ENCODE measurements around the gene RAB23.

RAB23 gene

DNA sequence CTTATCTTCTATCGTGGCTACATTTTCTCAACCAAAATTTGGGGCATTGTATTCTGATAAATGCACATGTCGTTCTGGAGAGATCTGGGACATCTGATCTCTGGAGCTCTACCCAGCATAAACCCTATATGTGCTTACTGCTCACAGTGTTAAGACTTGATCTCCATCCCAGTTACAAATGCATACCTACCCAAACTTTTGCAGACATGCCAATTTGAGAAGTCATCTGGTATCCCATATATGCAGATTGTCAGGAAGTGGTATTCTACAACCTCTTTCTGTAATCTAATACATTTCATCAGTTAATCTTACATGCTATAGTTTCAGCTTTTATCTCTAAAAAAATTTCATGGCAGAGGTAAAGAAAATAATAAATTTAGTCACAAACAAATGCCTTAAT lies 38.8 kb downstream of the RAB23 start:
- Histone ChIP-seq H3K79me1 (ENCODE audit: low read depth, low read length) (no peaks in the 10 kb centered on the region), H3K4ac (ENCODE audit: low read length) (no peak overlapping the region), H3K9me3 (replicated peaks in 1 of 2; ENCODE audit: control insufficient read depth in 2 of 2, insufficient read depth in 1 of 2, low read depth in 1 of 2, low read length in 2 of 2) (no peaks in the 10 kb centered on the region), H3K4me2 (ENCODE audit: insufficient read depth, low read length, poor library complexity, severe bottlenecking) (no peak overlapping the region), H3K27ac (replicated peaks; ENCODE audit: low read length) (no peak overlapping the region), H2BK5ac (ENCODE audit: low read length) (no peak overlapping the region), H3K36me3 (replicated peaks in 1 of 2; ENCODE audit: control insufficient read depth in 2 of 2, insufficient read depth in 2 of 2, low read length in 2 of 2) (peaks cover 0 to 72% of the 10 kb centered on the region in 2 donors), H2AFZ (ENCODE audit: low read length) (no peak overlapping the region), H3K18ac (ENCODE audit: low read length) (no peak overlapping the region), H4K8ac (ENCODE audit: low read depth, low read length) (no peak overlapping the region), H2BK15ac (ENCODE audit: low read length) (no peak overlapping the region), H4K91ac (ENCODE audit: low read depth, low read length, poor library complexity) (no peak overlapping the region), H3K14ac (ENCODE audit: low read length) (no peak overlapping the region), H3K9ac (ENCODE audit: low read depth, low read length, poor library complexity) (no peak overlapping the region), H2BK12ac (ENCODE audit: low read length) (no peak overlapping the region), H3K4me1 (ENCODE audit: control insufficient read depth in 2 of 2, insufficient read depth in 1 of 2, low read depth in 1 of 2, low read length in 2 of 2) (no peaks in the 10 kb centered on the region), H3K27me3 (ENCODE audit: control insufficient read depth in 3 of 3, insufficient read depth in 3 of 3, low read depth in 1 of 3, low read length in 3 of 3) (no peaks in the 10 kb centered on the region), H3K4me3 (ENCODE audit: low read length in 2 of 2) (no peak overlapping the region), H2AK5ac (ENCODE audit: low read depth, low read length) (no peak overlapping the region), H3K23ac (ENCODE audit: low read depth, low read length, poor library complexity) (no peak overlapping the region), H2BK120ac (ENCODE audit: low read depth, low read length) (no peak overlapping the region)
- WGBS, 2 donors (ENCODE audit: extremely low coverage in 2 of 2, insufficient read length in 2 of 2, insufficient replicate concordance in 1 of 2) = no CpG with 5 or more reads among the region's 2 CpGs
- DNase-seq (ENCODE audit: low spot score) = no peak

- H4K8ac ChIP-seq (ENCODE audit: low read depth, low read length) = no peak overlapping the region
- H3K9ac ChIP-seq (ENCODE audit: low read depth, low read length, poor library complexity) = no peak overlapping the region
- H3K36me3 ChIP-seq (replicated peaks in 1 of 2; ENCODE audit: control insufficient read depth in 2 of 2, insufficient read depth in 2 of 2, low read length in 2 of 2) = peaks cover 0 to 60% of the 10 kb centered on the region in 2 donors
- no peaks in the 10 kb centered on the region for H3K79me1 ChIP-seq (ENCODE audit: low read depth, low read length)
- no peak overlapping the region for H3K23ac ChIP-seq (ENCODE audit: low read depth, low read length, poor library complexity)
- H3K14ac ChIP-seq (ENCODE audit: low read length) = no peak overlapping the region
- no peak overlapping the region for H3K27ac ChIP-seq (replicated peaks; ENCODE audit: low read length)
- H2BK5ac ChIP-seq (ENCODE audit: low read length) = no peak overlapping the region
- no peaks in the 10 kb centered on the region for H3K27me3 ChIP-seq (ENCODE audit: control insufficient read depth in 3 of 3, insufficient read depth in 3 of 3, low read depth in 1 of 3, low read length in 3 of 3)
- no peak overlapping the region for H3K18ac ChIP-seq (ENCODE audit: low read length)
- H2BK120ac ChIP-seq (ENCODE audit: low read depth, low read length) = no peak overlapping the region
- no peak overlapping the region for H2BK15ac ChIP-seq (ENCODE audit: low read length)
- no peak overlapping the region for H2AFZ ChIP-seq (ENCODE audit: low read length)
- DNase-seq (ENCODE audit: low spot score) = no peak
- H3K4me1 ChIP-seq (ENCODE audit: control insufficient read depth in 2 of 2, insufficient read depth in 1 of 2, low read depth in 1 of 2, low read length in 2 of 2) = no peaks in the 10 kb centered on the region
- no peak overlapping the region for H3K4me3 ChIP-seq (ENCODE audit: low read length in 2 of 2)
- no peak overlapping the region for H2BK12ac ChIP-seq (ENCODE audit: low read length)
- no CpG with 5 or more reads among the region's 2 CpGs for WGBS, 2 donors (ENCODE audit: extremely low coverage in 2 of 2, insufficient read length in 2 of 2, insufficient replicate concordance in 1 of 2)
- no peaks in the 10 kb centered on the region for H3K9me3 ChIP-seq (replicated peaks in 1 of 2; ENCODE audit: control insufficient read depth in 2 of 2, insufficient read depth in 1 of 2, low read depth in 1 of 2, low read length in 2 of 2)
- no peak overlapping the region for H4K91ac ChIP-seq (ENCODE audit: low read depth, low read length, poor library complexity)
- no peak overlapping the region for H2AK5ac ChIP-seq (ENCODE audit: low read depth, low read length)
- no peak overlapping the region for H3K4me2 ChIP-seq (ENCODE audit: insufficient read depth, low read length, poor library complexity, severe bottlenecking)
- H3K4ac ChIP-seq (ENCODE audit: low read length) = no peak overlapping the region
Observed at GRCh38 chr6:57182017-57182432, 40.1 kb downstream of the RAB23 start.

GRCh38 chr6:57180596-57180995 lies 41.5 kb downstream of the RAB23 start:
- DNase-seq (ENCODE audit: low spot score) = no peak
- no peak overlapping the region for H3K27ac ChIP-seq (replicated peaks; ENCODE audit: low read length)
- WGBS, 2 donors (ENCODE audit: extremely low coverage in 2 of 2, insufficient read length in 2 of 2, insufficient replicate concordance in 1 of 2) = no CpG with 5 or more reads among the region's 3 CpGs

DNA sequence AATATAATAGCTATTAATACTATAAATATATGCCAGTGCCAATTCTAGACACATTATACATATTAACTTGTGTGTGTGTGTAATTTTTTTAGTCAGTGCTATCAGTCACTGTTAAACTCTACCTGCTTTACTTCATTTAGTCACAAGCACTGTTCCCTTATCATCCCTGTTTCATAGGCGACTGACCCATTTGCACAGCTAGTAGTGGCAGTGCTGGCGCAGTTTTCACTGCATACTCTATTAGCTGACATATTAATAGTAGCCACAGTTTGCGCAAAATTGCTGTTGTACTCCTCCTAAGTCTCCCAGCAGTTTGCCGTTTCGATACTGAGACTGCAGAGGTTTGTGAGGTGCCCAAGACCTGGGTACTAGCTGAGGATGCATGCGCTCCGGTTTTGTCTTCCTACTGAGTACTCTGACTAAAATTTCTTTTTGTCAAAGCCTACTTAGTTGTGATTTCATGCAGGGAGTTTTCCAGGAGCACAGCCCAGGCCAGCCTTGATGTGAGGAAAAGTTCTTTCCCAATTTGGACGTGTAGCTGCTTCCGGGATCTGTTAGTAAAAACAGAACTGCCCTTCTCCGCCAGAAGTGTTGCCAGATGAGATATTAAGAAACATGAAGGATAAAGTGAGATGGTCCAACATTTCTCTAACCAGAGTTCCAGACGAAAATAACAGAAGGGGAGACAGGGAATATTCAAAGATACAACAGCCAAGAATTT lies 44.4 kb downstream of the RAB23 start:
- peaks cover 0 to 6% (median 0%) of the 10 kb centered on the region in 3 experiments for H3K27me3 ChIP-seq (ENCODE audit: control insufficient read depth in 3 of 3, insufficient read depth in 3 of 3, low read depth in 1 of 3, low read length in 3 of 3)
- no peaks in the 10 kb centered on the region for H3K9me3 ChIP-seq (replicated peaks in 1 of 2; ENCODE audit: control insufficient read depth in 2 of 2, insufficient read depth in 1 of 2, low read depth in 1 of 2, low read length in 2 of 2)
- H3K4me1 ChIP-seq (ENCODE audit: control insufficient read depth in 2 of 2, insufficient read depth in 1 of 2, low read depth in 1 of 2, low read length in 2 of 2) = peaks cover 5 to 6% of the 10 kb centered on the region in 2 donors
- no peak overlapping the region for H3K4me2 ChIP-seq (ENCODE audit: insufficient read depth, low read length, poor library complexity, severe bottlenecking)
- no peak overlapping the region for H3K18ac ChIP-seq (ENCODE audit: low read length)
- no peak for DNase-seq (ENCODE audit: low spot score)
- no peak overlapping the region for H3K27ac ChIP-seq (replicated peaks; ENCODE audit: low read length)
- H4K8ac ChIP-seq (ENCODE audit: low read depth, low read length) = no peak overlapping the region
- H4K91ac ChIP-seq (ENCODE audit: low read depth, low read length, poor library complexity) = no peak overlapping the region
- H3K79me1 ChIP-seq (ENCODE audit: low read depth, low read length) = no peaks in the 10 kb centered on the region
- no peak overlapping the region for H2AK5ac ChIP-seq (ENCODE audit: low read depth, low read length)
- H3K4me3 ChIP-seq (ENCODE audit: low read length in 2 of 2) = no peak overlapping the region
- no peak overlapping the region for H3K23ac ChIP-seq (ENCODE audit: low read depth, low read length, poor library complexity)
- no CpG with 5 or more reads among the region's 11 CpGs for WGBS, 2 donors (ENCODE audit: extremely low coverage in 2 of 2, insufficient read length in 2 of 2, insufficient replicate concordance in 1 of 2)
- no peak overlapping the region for H3K14ac ChIP-seq (ENCODE audit: low read length)
- no peak overlapping the region for H2BK12ac ChIP-seq (ENCODE audit: low read length)
- H3K9ac ChIP-seq (ENCODE audit: low read depth, low read length, poor library complexity) = no peak overlapping the region
- no peak overlapping the region for H2BK15ac ChIP-seq (ENCODE audit: low read length)
- peaks cover 0 to 26% of the 10 kb centered on the region in 2 donors for H3K36me3 ChIP-seq (replicated peaks in 1 of 2; ENCODE audit: control insufficient read depth in 2 of 2, insufficient read depth in 2 of 2, low read length in 2 of 2)
- no peak overlapping the region for H2BK120ac ChIP-seq (ENCODE audit: low read depth, low read length)
- H2BK5ac ChIP-seq (ENCODE audit: low read length) = no peak overlapping the region
- H2AFZ ChIP-seq (ENCODE audit: low read length) = no peak overlapping the region
- H3K4ac ChIP-seq (ENCODE audit: low read length) = no peak overlapping the region

More at GRCh38 chr6:57180596-57180995, 41.5 kb downstream of the RAB23 start:
- Histone ChIP-seq H3K36me3 (replicated peaks in 1 of 2; ENCODE audit: control insufficient read depth in 2 of 2, insufficient read depth in 2 of 2, low read length in 2 of 2) (peaks cover 0 to 51% of the 10 kb centered on the region in 2 donors), H2BK15ac (ENCODE audit: low read length) (no peak overlapping the region), H3K14ac (ENCODE audit: low read length) (no peak overlapping the region), H4K8ac (ENCODE audit: low read depth, low read length) (no peak overlapping the region), H4K91ac (ENCODE audit: low read depth, low read length, poor library complexity) (no peak overlapping the region), H3K27me3 (ENCODE audit: control insufficient read depth in 3 of 3, insufficient read depth in 3 of 3, low read depth in 1 of 3, low read length in 3 of 3) (no peaks in the 10 kb centered on the region), H2AFZ (ENCODE audit: low read length) (no peak overlapping the region), H3K9ac (ENCODE audit: low read depth, low read length, poor library complexity) (no peak overlapping the region), H3K4me1 (ENCODE audit: control insufficient read depth in 2 of 2, insufficient read depth in 1 of 2, low read depth in 1 of 2, low read length in 2 of 2) (no peaks in the 10 kb centered on the region), H3K18ac (ENCODE audit: low read length) (no peak overlapping the region), H3K23ac (ENCODE audit: low read depth, low read length, poor library complexity) (no peak overlapping the region), H3K4me2 (ENCODE audit: insufficient read depth, low read length, poor library complexity, severe bottlenecking) (no peak overlapping the region), H3K4ac (ENCODE audit: low read length) (no peak overlapping the region), H3K4me3 (ENCODE audit: low read length in 2 of 2) (no peak overlapping the region), H2BK5ac (ENCODE audit: low read length) (no peak overlapping the region), H3K79me1 (ENCODE audit: low read depth, low read length) (no peaks in the 10 kb centered on the region), H3K9me3 (replicated peaks in 1 of 2; ENCODE audit: control insufficient read depth in 2 of 2, insufficient read depth in 1 of 2, low read depth in 1 of 2, low read length in 2 of 2) (no peaks in the 10 kb centered on the region), H2BK12ac (ENCODE audit: low read length) (no peak overlapping the region), H2AK5ac (ENCODE audit: low read depth, low read length) (no peak overlapping the region), H2BK120ac (ENCODE audit: low read depth, low read length) (no peak overlapping the region)

Measured in neuronal stem cell (in vitro differentiated cells).